ENCODE measurements around the gene ZDHHC13. TPM values are rescaled to one million over a fixed set of nuclear protein-coding genes. Genes with fewer than 3 reads are reported as not detected.

ZDHHC13 gene
- total and polyA plus RNA-seq, 4 donors: 1.2 to 8.2 (median 2.7) TPM

GRCh38 chr11:19110295-19110694 is 6.7 kb upstream of the ZDHHC13 start:
- TF ChIP-seq EGR1 (IDR thresholded peaks at IDR 0.05; ENCODE audit: low read depth in 2 of 2): no peak
- TF ChIP-seq SP1 (IDR thresholded peaks at IDR 0.05): no peak
- no peak for TF ChIP-seq TAF1 (conservative IDR thresholded peaks at IDR 0.05)
- TF ChIP-seq HNF4G (IDR thresholded peaks at IDR 0.05): no peak
- no peak for TF ChIP-seq REST (IDR thresholded peaks at IDR 0.05)
- TF ChIP-seq YY1 (IDR thresholded peaks at IDR 0.05): no peak
- TF ChIP-seq HNF4A (conservative IDR thresholded peaks at IDR 0.05): no peak
- TF ChIP-seq FOXA2 (IDR thresholded peaks at IDR 0.05): no peak
- TF ChIP-seq ZBTB33 (IDR thresholded peaks at IDR 0.05): no peak
- TF ChIP-seq MAX (IDR thresholded peaks at IDR 0.05): no peak
- no peak for TF ChIP-seq FOXA1 (IDR thresholded peaks at IDR 0.05)
- no peak for TF ChIP-seq CTCF (IDR thresholded peaks at IDR 0.05; ENCODE audit: low read depth, low read length, missing input control)
- H3K4me1 ChIP-seq (ENCODE audit: control insufficient read depth in 4 of 4, insufficient read depth in 4 of 4, low read length in 3 of 4): no peaks in the 10 kb centered on the region
- H3K36me3 ChIP-seq (ENCODE audit: control insufficient read depth in 4 of 4, insufficient read depth in 3 of 4, low read depth in 1 of 4, low read length in 3 of 4): no peaks in the 10 kb centered on the region
- H3K9ac ChIP-seq (ENCODE audit: low read depth in 1 of 2, low read length in 2 of 2): no peak overlapping the region
- no peaks in the 10 kb centered on the region for H3K9me3 ChIP-seq (ENCODE audit: control insufficient read depth in 4 of 4, low read length in 3 of 4)
- no peaks in the 10 kb centered on the region for H3K27me3 ChIP-seq (ENCODE audit: control insufficient read depth in 4 of 4, insufficient read depth in 4 of 4, low read length in 3 of 4)
- H3K4me3 ChIP-seq (ENCODE audit: low read depth in 1 of 3, low read length in 3 of 3): no peak overlapping the region
- no peak overlapping the region for H3K27ac ChIP-seq (ENCODE audit: low read depth in 1 of 2, low read length in 2 of 2)
- DNase-seq (ENCODE audit: low spot score): no peak
- 88% methylated on average over 3 of the region's 3 CpGs for WGBS

GRCh38 chr11:19111809-19112208 is 5.2 kb upstream of the ZDHHC13 start:
- no peak overlapping the region for H3K4me3 ChIP-seq (ENCODE audit: low read depth in 1 of 3, low read length in 3 of 3)
- peaks cover 0 to 3% (median 0%) of the 10 kb centered on the region in 4 donors for H3K27me3 ChIP-seq (ENCODE audit: control insufficient read depth in 4 of 4, insufficient read depth in 4 of 4, low read length in 3 of 4)
- H3K9me3 ChIP-seq (ENCODE audit: control insufficient read depth in 4 of 4, low read length in 3 of 4): no peaks in the 10 kb centered on the region
- H3K36me3 ChIP-seq (ENCODE audit: control insufficient read depth in 4 of 4, insufficient read depth in 3 of 4, low read depth in 1 of 4, low read length in 3 of 4): no peaks in the 10 kb centered on the region
- H3K4me1 ChIP-seq (ENCODE audit: control insufficient read depth in 4 of 4, insufficient read depth in 4 of 4, low read length in 3 of 4): peaks cover 0 to 2% (median 0%) of the 10 kb centered on the region in 4 donors
- TF ChIP-seq CTCF (IDR thresholded peaks at IDR 0.05; ENCODE audit: low read depth, low read length, missing input control): no peak
- no peak for DNase-seq (ENCODE audit: low spot score)
- H3K27ac ChIP-seq (ENCODE audit: low read depth in 1 of 2, low read length in 2 of 2): no peak overlapping the region
- no peak overlapping the region for H3K9ac ChIP-seq (ENCODE audit: low read depth in 1 of 2, low read length in 2 of 2)
